Measurements from ENCODE around the gene ZNF124. TPM values are rescaled to one million over a fixed set of nuclear protein-coding genes. Genes with fewer than 3 reads are reported as not detected.

ZNF124 gene
- polyA plus RNA-seq, 1 of the 3 experiments (the other 2 are of a cell fraction): 2.7 TPM

GRCh38 chr1:247111700-247112478, 59.9 kb downstream of the ZNF124 start:
- Histone ChIP-seq H3K9me3 (no peaks in the 10 kb centered on the region), H3K27ac (ENCODE audit: low read depth in 2 of 2, low read length in 1 of 2) (peak overlapping the region in 1 of 2 experiments; percentile 83; a peak in 3 of 4 replicates), H3K4me1 (ENCODE audit: control insufficient read depth in 1 of 2, insufficient read depth in 2 of 2, low read depth in 1 of 2, low read length in 1 of 2) (peaks cover 0 to 22% of the 10 kb centered on the region in 2 experiments; a peak in 1 of 4 replicates), H3F3A (replicated peaks; ENCODE audit: insufficient read depth) (peaks cover 9% of the 10 kb centered on the region), H3K9ac (peak overlapping the region; percentile 71), H3K36me3 (replicated peaks in 1 of 2; ENCODE audit: control insufficient read depth in 1 of 2, insufficient read depth in 2 of 2, low read length in 1 of 2) (no peaks in the 10 kb centered on the region), H3K9me2 (no peaks in the 10 kb centered on the region), H3K27me3 (ENCODE audit: insufficient read depth) (no peaks in the 10 kb centered on the region), H4K20me1 (ENCODE audit: insufficient read depth) (no peaks in the 10 kb centered on the region), H3K4me2 (peak overlapping the region; percentile 86), H3K4me3 (ENCODE audit: low read depth in 2 of 2, low read length in 1 of 2) (peak overlapping the region; percentile 68 to 71), H3K79me2 (ENCODE audit: insufficient read depth) (no peaks in the 10 kb centered on the region), H2AFZ (ENCODE audit: low read depth) (peak overlapping the region; percentile 91; the same call in 1 of the 2 replicates)
- ChIA-PET POLR2A (interaction anchor here (1.2 to 1.4 kb wide), 3 partner anchors 33 to 180 kb away, joined by 6 to 9 read pairs (median 8); partner anchors contain the start of genes AHCTF1 and ZNF670), CTCF (interaction anchor here (1.1 kb wide), 1 partner anchor 104 kb away, joined by 4 read pairs; the partner anchor contains the start of gene ZNF695)
- DNase-seq: peak; percentile 93
- WGBS (ENCODE audit: low lambda C conversion rate): no CpG with 5 or more reads among the region's 78 CpGs
- TF ChIP-seq FOSL2 (IDR thresholded peaks at IDR 0.05; ENCODE audit: borderline replicate concordance, low read depth) (no peak), ELF1 (IDR thresholded peaks at IDR 0.05) (peak; percentile 51; the same call in 1 of the 2 replicates), ZBTB33 (IDR thresholded peaks at IDR 0.05; ENCODE audit: borderline replicate concordance, low read depth) (no peak), NRF1 (IDR thresholded peaks at IDR 0.05; ENCODE audit: low read depth, low read length) (no peak), MEF2A (IDR thresholded peaks at IDR 0.05; ENCODE audit: borderline replicate concordance, low read depth) (no peak), IRF3 (IDR thresholded peaks at IDR 0.05; ENCODE audit: low read depth, low read length) (no peak), TCF12 (IDR thresholded peaks at IDR 0.05) (no peak), YY1 (IDR thresholded peaks at IDR 0.05; ENCODE audit: low read depth) (no peak), TEAD4 (IDR thresholded peaks at IDR 0.05; ENCODE audit: borderline replicate concordance, insufficient read depth) (no peak), GATA2 (CRISPR knock-in tag; IDR thresholded peaks at IDR 0.05) (no peak), TAF1 (IDR thresholded peaks at IDR 0.05; ENCODE audit: borderline replicate concordance, low read depth, low read length) (peak; percentile 55; the same call in 1 of the 2 replicates), REST (IDR thresholded peaks at IDR 0.05; ENCODE audit: low read depth, low read length) (no peak), POLR2AphosphoS5 (IDR thresholded peaks at IDR 0.05; ENCODE audit: low read depth, low read length) (peak; percentile 56; the same call in 1 of the 2 replicates), PBX3 (IDR thresholded peaks at IDR 0.05) (no peak), USF2 (IDR thresholded peaks at IDR 0.05; ENCODE audit: borderline replicate concordance, low read depth, low read length) (no peak), FOXM1 (IDR thresholded peaks at IDR 0.05; ENCODE audit: low read depth) (no peak), RCOR1 (IDR thresholded peaks at IDR 0.05; ENCODE audit: low read length) (no peak), RAD21 (IDR thresholded peaks at IDR 0.05; ENCODE audit: low read length) (no peak), USF1 (IDR thresholded peaks at IDR 0.05; ENCODE audit: borderline replicate concordance, low read depth) (no peak), MAX (IDR thresholded peaks at IDR 0.05; ENCODE audit: low read depth) (peak; percentile 86; the same call in 1 of the 2 replicates), NFIC (IDR thresholded peaks at IDR 0.05; ENCODE audit: borderline replicate concordance) (no peak)

Measured in SK-N-SH (cell line).